ENCODE measurements around the gene NRL.

- no peak for TF ChIP-seq EP300 (IDR thresholded peaks at IDR 0.05)
- TF ChIP-seq POLR2AphosphoS5 (IDR thresholded peaks at IDR 0.05): no peak
- TF ChIP-seq, protein P1, sequence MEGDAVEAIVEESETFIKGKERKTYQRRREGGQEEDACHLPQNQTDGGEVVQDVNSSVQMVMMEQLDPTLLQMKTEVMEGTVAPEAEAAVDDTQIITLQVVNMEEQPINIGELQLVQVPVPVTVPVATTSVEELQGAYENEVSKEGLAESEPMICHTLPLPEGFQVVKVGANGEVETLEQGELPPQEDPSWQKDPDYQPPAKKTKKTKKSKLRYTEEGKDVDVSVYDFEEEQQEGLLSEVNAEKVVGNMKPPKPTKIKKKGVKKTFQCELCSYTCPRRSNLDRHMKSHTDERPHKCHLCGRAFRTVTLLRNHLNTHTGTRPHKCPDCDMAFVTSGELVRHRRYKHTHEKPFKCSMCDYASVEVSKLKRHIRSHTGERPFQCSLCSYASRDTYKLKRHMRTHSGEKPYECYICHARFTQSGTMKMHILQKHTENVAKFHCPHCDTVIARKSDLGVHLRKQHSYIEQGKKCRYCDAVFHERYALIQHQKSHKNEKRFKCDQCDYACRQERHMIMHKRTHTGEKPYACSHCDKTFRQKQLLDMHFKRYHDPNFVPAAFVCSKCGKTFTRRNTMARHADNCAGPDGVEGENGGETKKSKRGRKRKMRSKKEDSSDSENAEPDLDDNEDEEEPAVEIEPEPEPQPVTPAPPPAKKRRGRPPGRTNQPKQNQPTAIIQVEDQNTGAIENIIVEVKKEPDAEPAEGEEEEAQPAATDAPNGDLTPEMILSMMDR (IDR thresholded peaks at IDR 0.05): no peak
Observed at GRCh38 chr14:24162093-24162492, 47.3 kb upstream of the NRL start.

Data from esophagus muscularis mucosa (tissue), 4 donors.